OCI-LY7 (cell line): ENCODE results near the gene USP34. TPM values are rescaled to one million over a fixed set of nuclear protein-coding genes. Genes with fewer than 3 reads are reported as not detected.
"Not testable (repeated sequence)": the region's sequence is repeated elsewhere in the genome, so short reads cannot be mapped to it uniquely, and the experiment has no call there.

ENCODE experiments used
- BruUV-seq: library from RNA; stranded (reverse); fragments of 400-500 nt; replicated peaks from 2 replicates; lab custom pipeline; 2021; lab: Mats Ljungman, UMichigan
- CTCF ChIA-PET: fragments of 300-600 bp; sonication (Branson Sonifier 250); formaldehyde crosslinking; loops from one replicate; lab custom pipeline; 2022; ENCODE audit warnings: antibody characterized with exemption; ENCODE audit not compliant: unreplicated experiment; lab: Charles Lee
- POLR2A ChIA-PET: fragments of 300-600 bp; sonication (Branson Sonifier 250); formaldehyde crosslinking; loops from one replicate; lab custom pipeline; 2022; ENCODE audit warnings: antibody characterized with exemption; lab: Charles Lee
- DNase-seq: peaks from one replicate; pipeline ENCODE4 v3.0.0-alpha.2; 2015; ENCODE audit warnings: low spot score
- H2AFZ ChIP-seq: fragments of 200-600 bp; sonication (generic), shearing (Covaris generic); 2 replicates; pipeline ENCODE4 v1.6.1; 2014; ENCODE audit warnings: mild to moderate bottlenecking, antibody characterized with exemption, low read length, moderate library complexity
- H3K27ac ChIP-seq: fragments of 200-600 bp; sonication (generic); 2 replicates; pipeline ENCODE4 v1.5.1; 2014; ENCODE audit warnings: mixed run types, low read depth, mild to moderate bottlenecking, moderate library complexity, low read length, inconsistent platforms; ENCODE audit not compliant: poor library complexity, severe bottlenecking
- H3K36me3 ChIP-seq: fragments of 200-600 bp; sonication (generic); 2 replicates; pipeline ENCODE4 v1.6.1; 2014; ENCODE audit warnings: mild to moderate bottlenecking, antibody characterized with exemption, low read length, moderate library complexity, mixed read lengths; ENCODE audit not compliant: insufficient read depth
- H3K4me1 ChIP-seq: fragments of 200-600 bp; sonication (generic); 2 replicates; pipeline ENCODE4 v1.5.1; 2014; ENCODE audit warnings: mild to moderate bottlenecking, low read length; ENCODE audit not compliant: insufficient read depth, poor library complexity, severe bottlenecking
- H3K4me2 ChIP-seq: fragments of 200-600 bp; sonication (generic); 2 replicates; pipeline ENCODE4 v1.6.1; 2014; ENCODE audit warnings: mild to moderate bottlenecking, low read length
- H3K4me3 ChIP-seq: fragments of 200-600 bp; sonication (generic); 2 replicates; pipeline ENCODE4 v1.5.1; 2014; ENCODE audit warnings: mild to moderate bottlenecking, low read depth, low read length; ENCODE audit not compliant: poor library complexity, severe bottlenecking
- H3K79me2 ChIP-seq: fragments of 200-600 bp; sonication (generic); 2 replicates; pipeline ENCODE4 v1.6.1; 2016; ENCODE audit warnings: low read depth, mild to moderate bottlenecking, low read length, moderate library complexity, mixed read lengths; ENCODE audit not compliant: insufficient read depth
- H3K9me2 ChIP-seq: fragments of 200-600 bp; sonication (generic); 2 replicates; pipeline ENCODE4 v1.6.1; 2016; ENCODE audit warnings: mild to moderate bottlenecking, low read length, mixed read lengths; ENCODE audit not compliant: insufficient read depth
- H3K9me3 ChIP-seq: fragments of 200-600 bp; sonication (generic); 2 replicates; pipeline ENCODE4 v1.6.1; 2014; ENCODE audit warnings: mild to moderate bottlenecking, mixed run types, low read length, mixed read lengths
- H4K20me1 ChIP-seq: fragments of 200-600 bp; sonication (generic); 2 replicates; pipeline ENCODE4 v1.6.1; 2014; ENCODE audit warnings: mild to moderate bottlenecking, antibody characterized with exemption, low read length, moderate library complexity, mixed read lengths; ENCODE audit not compliant: insufficient read depth
- EZH2phosphoT487 ChIP-seq: fragments of 200-600 bp; sonication (generic); IDR thresholded peaks from 2 replicates; pipeline ENCODE4 v1.6.1; 2018; ENCODE audit warnings: low read depth, borderline replicate concordance, mild to moderate bottlenecking, mixed run types, antibody characterized with exemption, low read length, moderate library complexity, mixed read lengths
- intact Hi-C: fragments of 100-400 bp; cut with micrococcal nuclease; formaldehyde crosslinking; loops from one replicate; pipeline ENCODE4 v1.10.0; 2022; ENCODE audit not compliant: unreplicated experiment
- total RNA-seq, 2 experiments: library from RNA; depleted of rRNA in 1 of 2; stranded (reverse); fragments of >200 nt in 1 of 2; shearing (Covaris generic) in 1 of 2; gene quantifications; 2 replicates each; pipeline ENCODE4 v1.2.3, GENCODE V29; 2014 to 2022
- TF ChIP-seq, protein P1 (sequence below): fragments of 200-600 bp; sonication (generic); conservative IDR thresholded peaks from 2 replicates; pipeline ENCODE4 v1.5.1; 2014; ENCODE audit warnings: mild to moderate bottlenecking, antibody characterized with exemption, low read length, moderate library complexity, mixed read lengths

Gene USP34
- total RNA-seq, 2 experiments from 2014 or later: 192 to 344 TPM

DNA sequence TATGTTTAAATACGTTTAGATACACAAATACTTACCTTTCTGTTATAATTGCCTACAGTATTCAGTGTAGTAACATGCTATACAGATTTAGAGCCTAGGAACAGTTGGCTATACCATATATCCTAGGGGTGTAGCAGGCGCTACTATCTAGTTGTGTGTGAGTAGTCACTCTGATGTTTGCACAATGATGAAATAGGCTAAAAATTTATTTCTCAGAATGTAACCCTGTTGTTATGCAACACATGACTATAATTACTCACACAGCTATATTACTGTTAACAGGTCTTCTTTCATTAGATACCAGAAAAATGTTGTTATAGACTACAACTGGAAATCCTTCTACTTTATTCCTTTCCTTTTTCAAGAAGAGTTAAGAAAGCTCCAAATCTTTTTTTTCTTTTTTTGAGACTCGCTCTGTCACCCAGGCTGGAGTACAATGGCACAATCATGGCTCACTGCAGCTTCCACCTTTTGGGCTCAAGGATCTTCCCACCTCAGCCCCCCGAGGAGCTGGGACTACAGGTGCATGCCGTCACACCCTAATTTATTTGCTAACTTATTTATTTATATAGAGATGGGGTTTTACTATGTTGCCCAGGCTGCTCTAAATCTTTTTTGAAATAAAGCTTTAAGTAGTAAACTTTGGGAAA lies 260.4 kb downstream of the USP34 start:
- no peak overlapping the region for H3K4me2 ChIP-seq
- POLR2A ChIA-PET: interaction anchor here (0.6 to 1.5 kb wide), 4 partner anchors 11 to 526 kb away, joined by 3 to 7 read pairs (median 4); no protein-coding TSS in a partner anchor
- CTCF ChIA-PET: interaction anchor here (0.5 kb wide), 1 partner anchor 53 kb away, joined by 3 read pairs; no protein-coding TSS in a partner anchor

DNA sequence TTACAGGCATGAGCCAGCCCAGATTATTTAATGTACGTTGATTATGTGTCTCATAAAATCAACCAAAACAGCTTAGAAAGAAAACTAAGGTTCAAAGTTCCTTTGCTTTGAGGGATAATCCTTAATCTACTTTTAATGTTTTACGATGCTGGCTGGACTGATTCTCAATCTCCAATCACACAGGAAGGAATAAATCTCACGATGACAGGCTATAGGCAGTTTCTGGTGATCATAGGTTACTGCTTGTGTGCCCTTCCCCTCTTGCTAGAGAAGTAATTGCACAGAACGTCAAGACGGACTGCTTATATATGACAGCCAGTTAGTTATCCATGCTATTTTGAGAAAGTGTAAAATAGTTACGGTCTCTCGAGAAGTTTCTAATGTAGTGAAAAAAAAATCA lies 265.8 kb downstream of the USP34 start:
- Histone ChIP-seq H4K20me1 (no peaks in the 10 kb centered on the region; the same call in 1 of the 2 replicates), H3K4me1 (no peaks in the 10 kb centered on the region), H3K9me3 (no peaks in the 10 kb centered on the region), H3K4me2 (no peak overlapping the region), H3K9me2 (no peaks in the 10 kb centered on the region), H2AFZ (no peak overlapping the region), H3K27ac (no peak overlapping the region), H3K79me2 (no peaks in the 10 kb centered on the region), H3K4me3 (no peak overlapping the region), H3K36me3 (peaks cover 97% of the 10 kb centered on the region)
- ChIA-PET POLR2A (interaction anchor here (0.5 to 0.8 kb wide), 3 partner anchors 10 to 231 kb away, joined by 4 to 6 read pairs (median 4); no protein-coding TSS in a partner anchor), CTCF (no interaction called here)
- TF ChIP-seq EZH2phosphoT487: no peak
- TF ChIP-seq, protein P1, sequence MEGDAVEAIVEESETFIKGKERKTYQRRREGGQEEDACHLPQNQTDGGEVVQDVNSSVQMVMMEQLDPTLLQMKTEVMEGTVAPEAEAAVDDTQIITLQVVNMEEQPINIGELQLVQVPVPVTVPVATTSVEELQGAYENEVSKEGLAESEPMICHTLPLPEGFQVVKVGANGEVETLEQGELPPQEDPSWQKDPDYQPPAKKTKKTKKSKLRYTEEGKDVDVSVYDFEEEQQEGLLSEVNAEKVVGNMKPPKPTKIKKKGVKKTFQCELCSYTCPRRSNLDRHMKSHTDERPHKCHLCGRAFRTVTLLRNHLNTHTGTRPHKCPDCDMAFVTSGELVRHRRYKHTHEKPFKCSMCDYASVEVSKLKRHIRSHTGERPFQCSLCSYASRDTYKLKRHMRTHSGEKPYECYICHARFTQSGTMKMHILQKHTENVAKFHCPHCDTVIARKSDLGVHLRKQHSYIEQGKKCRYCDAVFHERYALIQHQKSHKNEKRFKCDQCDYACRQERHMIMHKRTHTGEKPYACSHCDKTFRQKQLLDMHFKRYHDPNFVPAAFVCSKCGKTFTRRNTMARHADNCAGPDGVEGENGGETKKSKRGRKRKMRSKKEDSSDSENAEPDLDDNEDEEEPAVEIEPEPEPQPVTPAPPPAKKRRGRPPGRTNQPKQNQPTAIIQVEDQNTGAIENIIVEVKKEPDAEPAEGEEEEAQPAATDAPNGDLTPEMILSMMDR: no peak
- BruUV-seq: no TSS peak
- intact Hi-C loops: no loop called here
- no peak for DNase-seq

More for the DNA sequence above, 260.4 kb downstream of the USP34 start:
- Histone ChIP-seq H3K9me3 (no peaks in the 10 kb centered on the region), H3K9me2 (no peaks in the 10 kb centered on the region), H3K4me3 (no peak overlapping the region), H4K20me1 (no peaks in the 10 kb centered on the region; the same call in 1 of the 2 replicates), H3K4me1 (no peaks in the 10 kb centered on the region), H3K27ac (no peak overlapping the region), H2AFZ (no peak overlapping the region), H3K79me2 (no peaks in the 10 kb centered on the region), H3K36me3 (peaks cover 97% of the 10 kb centered on the region)
- no TSS peak for BruUV-seq
- no peak for TF ChIP-seq EZH2phosphoT487
- TF ChIP-seq, protein P1: no peak
- intact Hi-C loops: no loop called here
- no peak for DNase-seq

DNA sequence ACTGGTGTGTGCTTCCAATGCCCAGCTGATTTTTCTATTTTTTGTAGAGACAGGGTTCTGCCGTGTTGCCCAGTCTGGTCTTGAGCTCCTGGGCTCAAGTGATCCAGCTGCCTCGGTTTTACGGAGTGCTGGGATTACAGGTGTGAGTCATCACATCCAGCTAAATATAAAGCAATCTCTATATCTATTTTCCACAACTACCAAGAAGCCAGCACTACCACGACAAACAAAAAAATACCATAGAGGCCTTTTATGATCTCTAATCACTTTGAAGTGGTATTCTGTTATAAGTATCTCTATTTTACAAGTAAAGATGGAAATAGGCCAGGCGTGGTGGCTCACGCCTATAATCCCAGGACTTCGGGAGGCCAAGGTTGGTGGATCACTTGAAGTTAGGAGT lies 274.2 kb downstream of the USP34 start:
- no peak overlapping the region for H2AFZ ChIP-seq
- no peak overlapping the region for H3K4me2 ChIP-seq
- H4K20me1 ChIP-seq: no peaks in the 10 kb centered on the region
- no peaks in the 10 kb centered on the region for H3K9me3 ChIP-seq
- ChIA-PET CTCF (no interaction called here), POLR2A (interaction anchor here (0.6 to 0.7 kb wide), 2 partner anchors 16 to 20 kb away, joined by 3 read pairs; no protein-coding TSS in a partner anchor)
- intact Hi-C loops: no loop called here
- no peaks in the 10 kb centered on the region for H3K9me2 ChIP-seq
- no peak overlapping the region for H3K4me3 ChIP-seq
- H3K4me1 ChIP-seq: no peaks in the 10 kb centered on the region
- no peaks in the 10 kb centered on the region for H3K79me2 ChIP-seq
- no peak overlapping the region for H3K27ac ChIP-seq
- H3K36me3 ChIP-seq: peaks cover 93% of the 10 kb centered on the region
- no peak for DNase-seq
- no TSS peak for BruUV-seq
- no peak for TF ChIP-seq EZH2phosphoT487
- TF ChIP-seq, protein P1: no peak

DNA sequence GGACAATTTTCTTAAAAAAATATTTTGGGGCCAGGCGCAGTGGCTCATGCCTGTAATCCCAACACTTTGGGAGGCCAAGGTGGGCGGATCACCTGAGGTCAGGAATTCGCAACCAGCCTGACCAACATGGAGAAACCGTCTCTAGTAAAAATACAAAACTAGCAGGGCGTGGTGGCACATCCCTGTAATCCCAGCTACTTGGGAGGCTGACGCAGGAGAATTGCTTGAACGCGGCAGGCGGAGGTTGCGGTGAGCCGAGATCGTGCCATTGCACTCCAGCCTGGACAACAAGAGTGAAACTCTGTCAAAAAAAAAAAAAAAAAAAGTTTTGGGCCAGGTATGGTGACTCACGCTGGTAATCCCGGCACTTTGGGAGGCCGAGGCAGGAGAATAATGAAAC lies 276.2 kb downstream of the USP34 start:
- H3K79me2 ChIP-seq, H3K4me3 ChIP-seq, intact Hi-C loops, H3K4me1 ChIP-seq, H3K27ac ChIP-seq, H3K9me2 ChIP-seq, BruUV-seq, DNase-seq, CTCF ChIA-PET, POLR2A ChIA-PET, H2AFZ ChIP-seq, H3K4me2 ChIP-seq, H4K20me1 ChIP-seq, H3K9me3 ChIP-seq: not testable (repeated sequence)
- peaks cover 92% of the 10 kb centered on the region for H3K36me3 ChIP-seq
